ENCODE data around the gene STARD9.
"Not testable (repeated sequence)": the region's sequence is repeated elsewhere in the genome, so short reads cannot be mapped to it uniquely, and the experiment has no call there.

The STARD9 gene

DNA sequence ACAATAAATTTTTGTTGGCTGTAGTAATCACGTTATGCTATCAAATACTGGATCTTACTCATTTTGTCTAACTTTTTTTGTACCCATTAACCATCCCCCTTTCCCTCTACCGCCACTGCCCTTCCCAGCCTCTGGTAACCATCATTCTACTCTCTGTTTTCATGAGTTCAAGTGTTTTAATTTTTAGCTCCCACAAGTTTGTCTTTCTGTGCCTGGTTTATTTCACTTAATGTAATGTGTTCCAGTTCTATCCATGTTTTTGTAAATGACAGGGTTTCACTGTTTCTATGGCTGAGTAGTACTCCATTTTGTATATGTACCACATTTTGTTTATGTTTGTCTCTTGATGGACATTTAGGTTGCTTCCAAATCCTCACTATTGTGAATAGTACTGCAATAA, 52.1 kb downstream of the STARD9 start:
- DNase-seq: no peak

DNA sequence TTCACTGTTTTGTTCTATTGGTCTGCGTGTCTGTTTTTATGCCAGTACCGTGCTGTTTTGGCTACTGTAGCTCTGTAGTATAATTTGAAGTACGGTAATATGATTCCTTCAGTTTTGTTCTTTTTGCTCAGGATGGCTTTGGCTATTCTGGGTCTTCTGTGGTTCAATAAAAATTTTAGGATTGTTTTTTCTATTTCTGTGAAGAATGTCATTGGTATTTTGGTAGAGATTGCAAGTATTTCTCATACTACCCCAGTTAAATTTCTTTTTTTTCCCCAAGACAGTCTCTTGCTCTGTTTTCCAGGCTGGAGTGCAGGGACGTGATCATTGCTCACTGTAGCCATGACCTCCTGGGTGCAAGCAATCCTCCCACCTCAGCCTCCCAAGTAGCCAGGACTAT, 53.4 kb downstream of the STARD9 start:
- peak; percentile 12 for DNase-seq

DNA sequence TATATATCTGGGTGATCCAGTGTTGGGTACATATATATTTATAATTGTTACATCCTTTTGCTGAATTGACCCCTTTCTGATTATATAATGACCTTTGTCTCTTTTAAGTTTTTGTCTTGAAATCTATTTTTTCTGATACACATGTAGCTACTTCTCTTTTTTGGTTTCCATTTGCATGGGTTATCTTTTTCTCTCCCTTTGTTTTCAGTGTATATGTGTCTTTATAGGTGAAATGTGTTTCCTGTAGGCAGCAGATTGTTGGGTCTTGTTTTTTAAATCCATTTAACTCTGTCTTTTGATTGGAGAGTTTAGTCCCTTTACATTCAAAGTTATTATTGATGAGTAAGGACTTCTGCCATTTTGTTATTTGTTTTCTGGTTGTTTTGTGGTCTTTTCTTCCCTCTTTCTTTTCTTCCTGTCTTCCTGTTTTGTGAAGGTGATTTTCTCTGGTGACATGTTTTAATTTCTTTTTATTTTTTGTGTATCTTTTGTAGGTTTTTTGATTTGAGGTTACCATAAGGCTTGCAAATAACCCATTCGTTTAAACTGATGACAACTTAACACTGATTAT, 56.8 kb downstream of the STARD9 start:
- no peak for DNase-seq

DNA sequence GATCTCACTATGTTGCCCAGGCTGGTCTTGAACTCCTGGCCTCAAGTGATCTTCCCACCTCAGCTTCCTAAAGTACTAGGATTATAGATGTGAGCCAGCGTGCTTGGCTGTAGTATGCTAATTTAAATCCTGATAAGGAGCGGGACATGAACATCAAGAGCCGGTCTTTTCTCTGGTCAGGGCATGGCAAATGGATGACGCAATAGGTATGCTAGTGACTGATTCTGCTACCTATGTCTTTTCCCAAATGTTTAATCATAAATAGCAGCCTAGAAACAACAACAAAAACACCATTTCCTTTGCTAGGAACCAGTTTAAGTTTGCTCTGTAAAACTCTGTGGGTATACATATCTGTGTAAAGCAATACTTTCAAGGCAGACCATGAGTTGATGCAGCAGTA, 64.7 kb downstream of the STARD9 start:
- no peak for DNase-seq

DNA sequence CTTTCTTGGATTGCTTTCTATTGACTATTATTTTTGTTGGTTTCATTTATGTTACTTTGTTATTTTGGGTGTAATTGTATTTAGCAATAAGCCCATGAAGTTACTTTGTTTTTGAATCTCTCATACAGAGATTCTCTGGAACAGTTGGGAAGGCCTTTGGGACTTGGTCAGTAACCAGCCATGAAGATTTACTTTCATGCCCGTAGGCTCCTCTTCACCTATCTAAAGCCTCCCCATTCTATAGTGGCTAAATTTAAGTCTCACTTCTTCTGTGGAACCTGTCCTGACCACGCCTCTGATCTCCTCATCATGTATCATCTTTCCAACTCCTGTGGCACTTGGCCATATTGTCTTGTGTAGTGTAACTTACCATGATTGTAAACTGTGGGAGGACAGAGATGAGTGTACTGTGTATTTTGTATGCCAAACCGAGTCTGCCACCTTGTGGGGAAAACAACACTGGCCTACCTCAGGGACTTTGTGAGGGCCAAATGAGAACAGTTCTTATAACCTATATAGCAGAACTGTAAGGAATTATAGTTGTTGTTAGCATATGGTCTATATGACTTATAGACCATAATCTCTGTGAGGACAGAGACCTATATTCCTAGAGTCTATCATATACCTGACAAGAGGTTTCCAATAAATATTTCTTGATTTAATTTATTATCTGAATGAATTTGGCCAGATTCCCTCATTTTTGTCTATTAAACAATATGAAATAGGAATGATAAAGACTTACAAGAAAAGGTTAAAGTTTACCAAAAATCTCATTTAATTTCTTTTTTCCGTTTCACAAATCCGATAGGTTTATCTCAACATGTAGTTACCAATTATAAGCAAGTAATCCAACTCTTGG, 75.0 kb downstream of the STARD9 start:
- peak; percentile 80 for DNase-seq

DNA sequence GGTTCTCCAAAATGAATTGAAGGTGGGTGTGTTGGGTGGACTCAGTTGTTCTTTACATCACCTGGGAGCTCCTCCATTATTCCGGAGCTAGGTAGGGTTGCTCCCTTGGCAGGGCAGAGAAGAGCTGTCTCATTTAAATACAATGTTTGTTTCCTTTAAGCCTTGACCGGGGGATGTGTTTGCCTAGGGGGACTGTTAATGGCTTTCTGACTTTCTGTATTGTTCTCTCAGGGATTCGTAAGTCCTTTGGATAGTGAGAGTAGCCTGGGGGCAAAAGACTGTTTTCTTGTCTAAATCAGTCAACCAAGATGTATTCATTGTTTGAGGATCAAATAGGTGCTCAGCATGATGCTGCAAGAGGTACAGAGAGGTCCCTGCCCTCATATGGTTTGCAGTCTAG, 90.4 kb downstream of the STARD9 start:
- DNase-seq: no peak

DNA sequence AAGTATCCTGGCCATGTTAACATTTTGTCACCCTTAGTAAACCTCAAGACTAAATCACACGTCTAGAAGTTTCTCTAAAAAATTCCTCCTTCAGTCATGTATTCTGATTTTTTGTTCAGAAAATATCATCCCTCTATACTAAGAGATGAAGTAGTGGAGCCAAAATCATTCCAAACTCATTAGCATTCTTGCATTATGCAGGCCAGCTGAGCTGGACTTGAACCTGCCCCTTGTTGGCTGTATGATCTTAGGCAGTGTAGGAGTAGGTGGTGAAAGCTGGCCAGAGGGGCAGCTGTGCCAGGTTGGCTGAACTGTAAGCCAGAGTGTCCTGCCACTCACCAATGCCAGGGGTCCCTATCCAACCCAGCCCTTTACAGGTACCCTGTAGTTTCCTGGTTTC, 92.4 kb downstream of the STARD9 start:
- DNase-seq: no peak

DNA sequence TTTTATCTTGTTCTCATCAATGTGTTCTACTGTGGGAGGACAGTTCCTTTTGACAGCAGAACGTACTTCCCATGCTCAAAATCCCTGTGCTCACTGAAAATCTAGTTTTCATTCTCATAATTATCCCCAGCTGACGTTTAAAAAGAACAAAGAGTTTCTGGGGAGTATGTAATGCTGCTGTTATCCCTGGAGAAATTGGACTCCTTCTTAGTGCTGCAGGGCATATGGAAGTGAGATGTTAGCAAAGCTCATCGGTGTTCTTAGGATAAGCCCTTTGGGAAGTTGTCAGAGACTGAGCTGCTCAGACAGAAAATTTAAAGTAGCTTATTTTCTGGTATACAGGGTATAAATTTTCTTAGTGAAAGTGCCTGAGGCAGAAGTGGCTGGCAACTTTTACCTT, 95.0 kb downstream of the STARD9 start:
- DNase-seq: no peak

DNA sequence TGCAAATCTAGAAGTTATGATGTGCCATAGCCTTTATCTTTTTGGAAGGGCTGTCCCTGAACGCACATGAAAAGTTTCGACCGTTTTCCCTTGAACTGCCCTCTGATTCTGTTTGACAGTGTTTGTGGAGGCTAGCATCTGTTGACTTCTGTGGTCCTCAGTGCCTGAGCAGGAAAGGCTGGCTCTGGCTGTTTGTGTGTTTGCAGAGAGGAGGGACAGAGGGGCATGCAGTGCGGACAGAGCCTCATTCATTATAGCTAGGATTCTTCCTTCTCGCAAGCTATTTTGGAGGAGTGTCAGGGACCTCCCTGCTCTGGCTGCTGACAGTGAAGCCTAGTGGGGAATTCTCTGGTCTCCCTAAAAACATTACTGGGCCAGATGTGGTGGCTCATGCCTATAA, 97.0 kb downstream of the STARD9 start:
- DNase-seq: no peak

DNA sequence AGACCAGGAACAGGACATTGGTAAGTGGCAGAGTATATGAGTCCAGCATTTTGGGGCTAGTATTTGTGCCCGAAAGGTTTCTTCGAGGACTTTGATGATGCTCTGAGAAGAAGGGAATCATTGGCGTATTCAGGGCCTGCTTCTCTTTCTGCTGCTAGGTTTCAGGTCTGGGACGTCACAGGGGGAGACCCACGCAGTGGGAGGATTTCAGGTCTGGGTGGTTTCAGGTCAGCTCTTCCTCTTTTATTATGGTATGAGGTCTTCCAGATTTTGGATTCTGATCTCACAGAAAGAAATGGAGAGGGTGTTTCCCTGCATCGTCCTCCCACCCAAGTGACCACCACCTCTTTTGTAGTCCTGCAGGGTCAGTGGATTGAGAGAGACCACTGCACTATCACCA, 99.1 kb downstream of the STARD9 start:
- DNase-seq: no peak

DNA sequence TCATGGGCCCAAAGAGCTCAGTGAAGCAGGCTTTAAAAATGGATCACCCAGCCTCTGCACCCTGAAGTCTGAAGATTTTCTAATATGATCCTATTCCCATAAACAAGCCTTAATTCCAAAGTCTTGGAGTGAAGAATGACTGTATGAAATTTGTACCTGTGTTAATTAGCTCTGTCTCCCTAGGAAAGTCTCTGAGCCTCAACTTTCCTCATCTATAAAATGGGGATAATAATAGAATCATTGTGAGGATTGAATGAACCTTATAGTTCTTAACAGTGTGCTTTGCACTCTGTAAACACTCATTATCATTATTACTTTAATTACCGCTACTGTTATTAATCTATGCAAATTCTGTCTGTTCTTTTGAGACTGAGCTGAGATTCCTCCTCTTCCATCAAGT, 99.6 kb downstream of the STARD9 start:
- DNase-seq: no peak

DNA sequence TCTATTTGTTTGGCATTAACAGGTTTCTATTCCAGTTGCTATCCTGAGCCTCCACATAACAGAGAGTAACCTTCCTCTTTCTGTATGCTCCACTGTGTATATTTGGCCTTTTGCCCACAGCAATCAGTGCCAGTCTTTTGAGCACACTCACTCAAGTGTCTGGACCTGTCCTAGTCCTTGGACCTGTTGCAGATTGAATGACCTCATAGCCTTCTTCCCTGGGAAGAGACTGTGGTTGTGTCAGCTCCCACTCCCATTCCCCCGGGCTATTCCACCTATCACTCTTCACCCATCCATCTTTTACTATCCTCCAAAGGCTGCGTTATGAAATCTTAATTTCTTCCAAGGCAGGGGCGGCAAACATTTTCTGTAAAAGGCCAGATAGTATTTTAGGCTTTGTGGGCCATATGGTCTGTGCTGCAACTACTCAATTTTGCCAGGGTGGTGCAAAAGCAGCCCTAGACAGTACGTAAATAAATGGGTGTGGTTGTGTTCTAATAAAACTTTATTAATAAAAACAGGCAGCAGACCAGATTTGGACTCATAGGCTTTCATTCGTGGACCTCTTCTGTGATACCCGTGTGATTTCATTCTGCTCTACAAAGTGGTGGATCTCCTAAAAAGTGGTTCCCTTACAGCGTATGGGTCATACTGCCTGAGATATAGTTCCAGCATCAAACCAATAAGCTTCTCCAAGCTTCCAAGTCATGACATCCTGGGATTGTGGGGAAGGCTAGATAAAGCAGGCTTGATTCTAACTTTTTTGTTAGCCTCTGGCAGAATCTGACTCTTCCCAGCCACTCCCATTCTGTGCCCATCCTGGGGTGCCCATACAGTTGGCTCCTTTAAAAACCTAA, 104.1 kb downstream of the STARD9 start:
- no peak for DNase-seq

DNA sequence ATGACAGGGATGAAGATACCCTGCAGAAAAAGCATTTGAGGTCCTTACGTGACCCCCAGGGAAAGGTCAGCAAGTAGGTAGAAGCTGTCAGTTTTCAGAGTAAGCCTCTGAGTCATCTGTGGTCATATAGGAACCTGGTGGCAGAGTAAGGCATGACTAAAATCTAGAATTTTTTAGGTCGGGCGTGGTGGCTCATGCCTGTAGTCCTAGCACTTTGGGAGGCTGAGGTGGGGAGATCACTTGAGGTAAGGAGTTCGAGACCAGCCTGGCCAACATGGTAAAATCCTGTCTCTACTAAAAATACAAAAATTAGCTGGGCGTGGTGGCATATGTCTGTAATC, 104.7 kb downstream of the STARD9 start:
- DNase-seq: not testable (repeated sequence)

DNA sequence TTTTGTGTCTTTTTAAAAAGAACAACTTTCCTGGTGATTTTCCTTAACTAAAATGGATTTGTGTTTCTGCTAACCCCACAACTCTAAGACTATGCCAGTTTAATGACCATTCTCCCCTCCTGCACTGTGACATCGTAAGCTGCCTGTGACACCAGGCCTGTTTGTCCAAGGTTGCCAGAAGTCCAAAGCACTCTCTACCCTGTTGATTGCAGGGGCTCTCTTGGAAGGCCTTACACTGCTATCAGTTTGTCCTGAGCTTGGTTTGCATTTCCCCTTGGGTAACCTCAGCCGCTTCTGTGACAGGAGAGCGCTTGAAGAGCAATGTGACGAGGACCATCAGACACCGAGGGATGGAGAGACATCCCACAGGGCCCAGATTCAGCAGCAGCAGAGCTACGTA, 105.7 kb downstream of the STARD9 start:
- DNase-seq: no peak

DNA sequence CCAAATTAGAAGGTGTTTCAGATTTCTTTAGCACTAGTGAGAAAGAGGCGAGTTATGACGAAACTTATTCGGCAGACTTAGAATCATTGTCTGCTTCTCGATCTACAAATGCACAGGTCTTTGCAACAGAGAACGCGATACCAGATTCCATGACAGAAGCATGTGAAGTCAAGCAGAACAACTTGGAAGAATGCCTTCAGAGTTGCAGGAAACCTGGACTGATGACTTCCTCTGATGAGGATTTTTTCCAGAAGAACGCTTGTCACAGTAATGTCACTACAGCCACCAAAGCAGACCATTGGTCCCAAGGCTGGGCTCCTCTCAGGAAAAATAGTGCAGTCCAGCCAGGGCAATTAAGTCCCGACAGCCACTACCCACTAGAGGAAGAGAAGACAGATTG, 110.9 kb downstream of the STARD9 start:
- DNase-seq: no peak

DNA sequence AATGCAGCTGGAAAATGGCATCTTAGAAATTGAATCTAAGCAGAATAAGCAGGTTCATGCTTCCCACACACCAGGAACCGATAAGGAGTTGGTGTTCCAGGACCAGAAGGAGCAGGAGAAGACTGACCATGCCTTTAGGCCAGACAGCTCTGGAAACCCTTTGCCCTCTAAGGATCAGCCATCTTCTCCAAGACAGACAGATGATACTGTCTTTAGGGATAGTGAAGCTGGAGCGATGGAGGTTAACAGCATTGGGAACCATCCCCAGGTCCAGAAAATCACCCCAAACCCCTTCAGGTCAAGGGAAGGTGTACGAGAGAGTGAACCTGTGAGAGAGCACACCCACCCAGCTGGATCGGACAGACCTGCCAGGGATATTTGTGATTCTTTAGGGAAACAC, 112.3 kb downstream of the STARD9 start:
- DNase-seq: no peak

DNA sequence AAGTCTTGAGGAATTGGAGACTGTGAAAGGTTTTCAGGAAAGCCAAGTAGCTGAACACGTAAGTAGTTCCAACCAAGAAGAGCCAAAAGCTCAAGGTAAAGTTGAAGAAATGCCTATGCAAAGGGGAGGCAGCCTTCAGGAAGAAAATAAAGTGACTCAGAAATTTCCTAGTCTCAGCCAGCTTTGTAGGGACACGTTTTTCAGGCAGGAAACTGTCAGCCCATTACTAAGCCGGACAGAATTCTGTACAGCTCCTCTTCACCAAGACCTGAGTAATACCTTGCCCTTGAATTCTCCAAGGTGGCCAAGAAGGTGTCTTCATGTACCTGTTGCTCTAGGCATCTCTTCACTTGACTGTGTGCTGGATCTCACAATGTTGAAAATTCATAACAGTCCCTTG, 112.9 kb downstream of the STARD9 start:
- DNase-seq: no peak

DNA sequence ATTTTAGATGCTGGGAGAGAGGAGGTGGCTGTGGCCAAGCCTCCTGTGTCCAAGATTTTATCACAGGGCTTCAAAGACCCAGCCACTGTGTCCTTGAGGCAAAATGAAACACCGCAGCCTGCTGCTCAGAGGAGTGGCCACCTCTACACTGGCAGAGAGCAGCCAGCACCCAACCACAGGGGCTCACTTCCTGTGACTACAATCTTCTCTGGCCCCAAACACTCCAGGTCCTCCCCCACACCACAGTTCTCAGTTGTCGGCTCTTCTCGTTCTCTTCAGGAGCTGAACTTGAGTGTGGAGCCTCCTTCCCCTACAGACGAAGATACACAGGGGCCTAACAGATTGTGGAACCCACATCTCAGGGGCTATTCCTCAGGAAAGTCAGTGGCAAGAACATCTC, 115.9 kb downstream of the STARD9 start:
- DNase-seq: no peak

DNA sequence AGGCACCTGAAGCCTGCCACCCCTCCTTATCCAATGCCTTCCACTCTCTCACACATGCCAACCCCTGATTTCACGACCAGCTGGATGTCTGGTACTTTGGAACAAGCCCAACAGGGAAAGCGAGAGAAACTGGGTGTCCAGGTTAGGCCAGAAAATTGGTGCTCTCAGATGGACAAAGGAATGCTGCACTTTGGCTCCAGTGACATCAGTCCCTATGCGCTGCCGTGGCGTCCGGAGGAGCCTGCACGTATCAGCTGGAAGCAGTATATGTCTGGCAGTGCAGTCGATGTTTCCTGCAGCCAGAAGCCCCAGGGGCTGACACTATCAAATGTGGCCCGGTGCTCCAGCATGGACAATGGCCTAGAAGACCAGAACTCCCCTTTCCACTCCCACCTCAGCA, 116.4 kb downstream of the STARD9 start:
- no peak for DNase-seq

DNA sequence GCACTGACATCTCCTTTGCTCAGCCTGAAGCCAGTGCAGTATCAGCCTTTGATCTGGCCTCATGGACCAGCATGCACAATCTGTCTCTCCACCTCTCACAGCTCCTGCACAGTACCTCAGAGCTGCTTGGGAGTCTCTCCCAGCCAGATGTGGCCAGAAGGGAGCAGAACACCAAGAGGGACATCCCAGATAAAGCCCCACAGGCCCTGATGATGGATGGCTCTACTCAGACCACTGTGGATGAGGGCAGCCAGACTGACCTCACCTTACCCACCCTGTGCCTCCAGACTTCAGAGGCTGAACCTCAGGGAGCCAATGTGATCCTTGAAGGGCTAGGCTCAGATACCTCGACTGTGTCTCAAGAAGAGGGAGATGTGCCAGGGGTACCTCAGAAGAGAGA, 117.1 kb downstream of the STARD9 start:
- no peak for DNase-seq

DNA sequence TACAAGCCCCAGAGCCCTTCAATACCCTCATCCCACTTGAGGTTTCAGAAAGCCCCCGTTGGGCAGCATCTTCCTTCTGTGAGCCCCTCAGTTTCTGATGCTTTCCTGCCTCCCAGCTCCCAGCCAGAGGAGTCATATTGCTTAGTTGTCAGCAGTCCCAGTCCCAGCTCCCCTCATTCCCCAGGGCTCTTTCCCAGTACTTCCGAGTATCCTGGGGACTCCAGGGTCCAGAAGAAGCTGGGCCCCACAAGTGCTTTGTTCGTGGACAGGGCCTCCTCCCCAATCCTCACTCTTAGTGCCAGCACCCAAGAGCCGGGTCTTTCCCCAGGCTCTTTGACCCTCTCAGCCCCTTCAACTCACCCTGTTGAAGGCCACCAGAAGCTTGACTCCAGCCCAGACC, 117.6 kb downstream of the STARD9 start:
- no peak for DNase-seq

DNA sequence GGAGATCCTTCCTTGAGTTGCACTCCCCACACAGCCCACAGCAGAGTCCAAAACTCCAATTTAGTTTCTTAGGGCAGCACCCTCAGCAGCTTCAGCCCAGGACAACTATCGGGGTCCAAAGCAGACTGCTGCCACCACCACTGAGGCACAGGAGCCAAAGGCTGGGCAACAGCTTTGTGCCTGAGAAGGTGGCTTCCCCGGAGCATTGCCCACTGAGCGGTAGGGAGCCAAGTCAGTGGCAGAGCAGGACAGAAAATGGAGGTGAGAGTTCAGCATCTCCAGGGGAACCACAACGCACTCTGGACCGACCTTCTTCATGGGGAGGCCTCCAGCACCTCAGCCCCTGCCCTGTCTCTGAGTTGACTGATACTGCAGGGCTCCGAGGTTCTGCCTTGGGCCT, 118.1 kb downstream of the STARD9 start:
- no peak for DNase-seq

DNA sequence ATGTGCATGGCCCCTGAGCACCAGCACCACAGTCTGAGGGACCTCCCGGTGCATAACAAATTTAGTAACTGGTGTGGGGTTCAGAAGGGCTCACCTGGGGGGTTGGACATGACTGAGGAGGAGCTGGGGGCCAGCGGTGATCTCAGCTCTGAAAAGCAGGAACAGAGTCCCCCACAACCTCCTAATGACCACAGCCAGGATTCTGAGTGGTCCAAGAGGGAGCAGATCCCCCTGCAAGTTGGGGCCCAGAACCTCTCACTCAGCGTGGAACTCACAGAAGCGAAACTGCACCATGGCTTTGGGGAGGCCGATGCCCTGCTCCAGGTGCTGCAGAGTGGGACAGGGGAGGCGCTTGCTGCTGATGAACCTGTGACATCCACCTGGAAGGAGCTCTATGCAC, 118.5 kb downstream of the STARD9 start:
- no peak for DNase-seq

DNA sequence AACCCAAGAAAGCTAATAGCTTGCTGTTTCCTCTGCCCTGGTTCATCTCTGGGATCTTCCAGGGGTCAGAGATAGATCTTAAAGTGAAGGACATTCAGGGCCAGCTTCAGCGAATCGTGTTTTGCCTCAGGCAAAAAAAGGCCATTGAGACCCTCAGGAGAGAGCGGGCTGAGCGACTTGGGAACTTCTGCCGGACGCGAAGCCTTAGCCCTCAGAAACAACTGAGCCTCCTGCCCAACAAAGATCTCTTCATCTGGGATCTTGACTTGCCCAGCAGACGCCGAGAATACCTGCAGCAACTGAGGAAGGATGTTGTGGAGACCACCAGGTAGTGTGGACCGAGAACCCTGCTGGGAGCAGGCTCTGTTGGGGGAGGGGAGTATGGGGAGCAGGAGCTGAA, 119.0 kb downstream of the STARD9 start:
- no peak for DNase-seq

Measured in fibroblast of skin of abdomen (primary cell).